ENCODE measurements around the gene RPL34.
"Not testable (repeated sequence)": the region's sequence is repeated elsewhere in the genome, so short reads cannot be mapped to it uniquely, and the experiment has no call there.

Gene RPL34

GRCh38 chr4:108590776-108591175 lies 29.6 kb upstream of the RPL34 start:
- TF ChIP-seq SNAI2 (CRISPR knock-in tag; IDR thresholded peaks at IDR 0.05) (no peak), OSR1 (CRISPR knock-in tag; IDR thresholded peaks at IDR 0.05) (no peak), ZC3H10 (CRISPR knock-in tag; IDR thresholded peaks at IDR 0.05) (no peak), RARB (CRISPR knock-in tag; IDR thresholded peaks at IDR 0.05) (no peak), CSRNP3 (CRISPR knock-in tag; IDR thresholded peaks at IDR 0.05) (no peak), GLIS3 (CRISPR knock-in tag; IDR thresholded peaks at IDR 0.05) (no peak), BACH2 (CRISPR knock-in tag; IDR thresholded peaks at IDR 0.05; ENCODE audit: borderline replicate concordance) (no peak), TSHZ2 (CRISPR knock-in tag; IDR thresholded peaks at IDR 0.05) (no peak), ISL1 (CRISPR knock-in tag; IDR thresholded peaks at IDR 0.05) (no peak), ZNF70 (CRISPR knock-in tag; IDR thresholded peaks at IDR 0.05) (no peak), PPARA (CRISPR knock-in tag; IDR thresholded peaks at IDR 0.05; ENCODE audit: borderline replicate concordance) (no peak), PATZ1 (CRISPR knock-in tag; IDR thresholded peaks at IDR 0.05; ENCODE audit: borderline replicate concordance) (no peak), TCF4 (CRISPR knock-in tag; IDR thresholded peaks at IDR 0.05; ENCODE audit: borderline replicate concordance) (no peak), CSDC2 (CRISPR knock-in tag; IDR thresholded peaks at IDR 0.05) (no peak), ZNF8 (CRISPR knock-in tag; IDR thresholded peaks at IDR 0.05) (no peak), POU6F1 (CRISPR knock-in tag; IDR thresholded peaks at IDR 0.05; ENCODE audit: borderline replicate concordance, low read depth) (no peak), ZFP30 (CRISPR knock-in tag; IDR thresholded peaks at IDR 0.05) (no peak), CREB5 (CRISPR knock-in tag; IDR thresholded peaks at IDR 0.05; ENCODE audit: low read depth) (no peak), ZNF565 (CRISPR knock-in tag; conservative IDR thresholded peaks at IDR 0.05; ENCODE audit: low read depth) (no peak)
- ATAC-seq, result no peak

- no peak for TF ChIP-seq ZFP3 (CRISPR knock-in tag; IDR thresholded peaks at IDR 0.05)
- TF ChIP-seq ZNF565 (CRISPR knock-in tag; conservative IDR thresholded peaks at IDR 0.05; ENCODE audit: low read depth), result no peak
- no peak for TF ChIP-seq ISL1 (CRISPR knock-in tag; IDR thresholded peaks at IDR 0.05)
- no peak for TF ChIP-seq GLIS3 (CRISPR knock-in tag; IDR thresholded peaks at IDR 0.05)
- no peak for TF ChIP-seq ZC3H10 (CRISPR knock-in tag; IDR thresholded peaks at IDR 0.05)
- TF ChIP-seq TSHZ2 (CRISPR knock-in tag; IDR thresholded peaks at IDR 0.05), result no peak
- no peak for TF ChIP-seq ZNF8 (CRISPR knock-in tag; IDR thresholded peaks at IDR 0.05)
- no peak for TF ChIP-seq TOX (CRISPR knock-in tag; IDR thresholded peaks at IDR 0.05; ENCODE audit: borderline replicate concordance)
- no peak for TF ChIP-seq ARNTL (CRISPR knock-in tag; IDR thresholded peaks at IDR 0.05; ENCODE audit: borderline replicate concordance, low read depth)
- no peak for TF ChIP-seq ZFP30 (CRISPR knock-in tag; IDR thresholded peaks at IDR 0.05)
- TF ChIP-seq SNAI2 (CRISPR knock-in tag; IDR thresholded peaks at IDR 0.05), result no peak
- no peak; the same call in 1 of the 3 replicates for ATAC-seq
These were observed 27.7 kb upstream of the RPL34 start for GRCh38 chr4:108592674-108592986.

GRCh38 chr4:108594296-108594695 lies 26.1 kb upstream of the RPL34 start:
- ATAC-seq, result not testable (repeated sequence)

Data from SK-N-SH treated with all-trans-retinoic acid at 6 μM for 48 hours (cell line).